Sciatic nerve (tissue), 2 donors: Measurements from ENCODE around the gene PTGES3L. TPM values are rescaled to one million over a fixed set of nuclear protein-coding genes. Genes with fewer than 3 reads are reported as not detected.

ENCODE experiments used
- ATAC-seq: fragments of 200-7000 bp; cut with Tn5 transposase; one replicate; pipeline ENCODE4 v1.9.1; 2020; ENCODE audit warnings: mild to moderate bottlenecking, moderate library complexity
- DNase-seq: peaks from one replicate; pipeline ENCODE4 v3.0.0-alpha.2; 2020; ENCODE audit warnings: low spot score
- intact Hi-C: fragments of 100-400 bp; cut with DNase I; formaldehyde crosslinking; loops from one replicate; pipeline ENCODE4 v1.14.2; 2022
- total RNA-seq: library from RNA; stranded (reverse); fragmentation: NEBNext Ultra II Directional; extraction: Animal tissue kit (Norgen Biotek cat#: 25700); gene quantifications from one replicate; pipeline ENCODE4 v1.2.1, GENCODE V29; 2021
- donor health status: DM: no; HTN: no; CAD: no.
- donor health status: DM: no; HTN: no; CAD: no.

PTGES3L gene
- total RNA-seq, result 0.40 TPM

DNA sequence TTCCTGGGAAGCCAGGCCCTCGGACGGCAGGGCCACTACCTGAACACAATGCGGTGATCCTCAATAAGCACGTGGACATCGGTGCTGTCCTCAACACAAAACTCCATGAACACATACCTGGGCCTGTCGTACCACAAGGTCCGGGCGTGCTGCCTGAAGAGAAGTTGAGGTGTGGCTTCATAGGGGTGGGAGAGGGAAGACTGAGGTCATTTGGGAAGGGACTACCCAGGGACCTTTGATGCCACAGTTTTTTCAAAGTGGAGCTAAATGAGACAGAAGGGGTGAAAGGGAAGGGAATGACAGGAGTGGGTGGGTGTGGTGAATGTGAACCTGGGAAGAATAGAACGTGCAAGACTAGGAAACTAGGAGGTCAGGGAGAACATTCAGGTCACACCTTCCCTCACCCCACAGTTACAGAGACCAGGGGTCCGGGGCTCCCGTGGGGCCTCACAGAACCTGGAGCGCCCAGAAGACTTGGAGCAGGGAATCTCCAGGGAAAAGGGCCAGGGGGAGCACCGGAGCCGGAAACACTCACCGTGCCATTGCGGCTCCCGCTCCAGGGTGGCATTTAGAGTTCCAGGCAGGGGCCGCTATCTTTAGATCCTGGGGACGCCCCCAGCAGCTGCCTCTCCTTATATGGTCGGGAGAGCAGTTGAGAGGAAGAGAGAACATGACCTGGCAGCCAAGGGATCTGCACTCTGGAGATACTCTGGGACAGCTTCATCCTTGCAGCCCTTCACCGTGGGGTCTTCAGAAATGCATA lies at the start of gene PTGES3L:
Gene PTGES3L (minus strand): TSS at position 570 of the 763 bp plus-strand sequence. CDS start 27 bp downstream, at position 543.
- no peak for DNase-seq
- peak; percentile 58 for ATAC-seq
- intact Hi-C loops, result loop anchor here (1.0 kb wide), 1 partner anchor 85 kb away; no protein-coding TSS in a partner anchor

- intact Hi-C loops, result no loop called here
- DNase-seq, result no peak
- ATAC-seq, result no peak
Measured at GRCh38 chr17:43028221-43028861, 48.5 kb upstream of the PTGES3L start.

DNA sequence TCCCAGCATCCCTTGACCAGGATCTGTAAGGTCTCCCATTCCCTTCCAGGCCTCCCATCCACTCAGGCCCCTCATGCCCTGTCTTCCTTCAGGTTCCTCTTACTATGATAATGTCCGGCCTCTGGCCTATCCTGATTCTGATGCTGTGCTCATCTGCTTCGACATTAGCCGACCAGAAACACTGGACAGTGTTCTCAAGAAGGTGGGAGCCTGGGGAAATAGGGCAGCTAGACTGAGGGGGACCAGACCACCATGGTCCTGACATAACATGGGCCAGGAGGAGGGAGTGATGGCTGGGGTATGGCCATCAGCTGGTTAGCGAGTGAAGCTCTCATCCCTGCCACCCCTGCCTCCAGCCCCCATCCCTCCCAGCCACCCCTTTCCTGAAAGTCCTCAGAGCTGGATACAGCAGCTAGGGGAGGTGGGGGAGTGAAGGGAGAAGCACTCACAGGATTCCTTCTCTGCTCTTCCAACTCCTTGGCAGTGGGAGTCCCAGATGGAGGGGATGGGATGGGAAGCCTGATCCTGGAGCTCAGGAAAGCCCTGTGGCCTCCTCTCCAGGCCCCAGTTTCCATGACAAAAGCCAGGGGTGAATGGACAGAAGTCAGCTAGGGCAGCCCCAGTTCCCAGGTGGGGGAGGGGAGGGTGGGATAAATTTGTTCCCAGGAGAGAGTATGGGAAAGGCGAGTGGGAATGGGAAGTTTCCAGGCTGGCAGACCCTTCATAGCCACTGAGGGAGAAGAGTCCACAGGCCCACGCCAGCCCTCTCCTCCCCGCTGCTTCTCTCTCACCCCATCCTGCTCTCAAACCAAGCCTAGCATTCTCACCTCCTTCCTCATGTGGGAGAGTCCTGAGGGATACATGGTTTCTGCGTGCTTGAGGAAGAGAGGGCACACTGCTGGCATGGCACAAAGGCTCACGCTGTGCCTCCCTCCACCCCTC lies 47.5 kb upstream of the PTGES3L start:
- intact Hi-C loops, result no loop called here
- DNase-seq (no peak), ATAC-seq (no peak)

- ATAC-seq (no peak), DNase-seq (no peak)
- intact Hi-C loops, result no loop called here
Measured at GRCh38 chr17:43026595-43026994, 46.7 kb upstream of the PTGES3L start.

- ATAC-seq, result no peak
- intact Hi-C loops, result no loop called here
- no peak for DNase-seq
Measured at GRCh38 chr17:43025766-43026537, 46.1 kb upstream of the PTGES3L start.

DNA sequence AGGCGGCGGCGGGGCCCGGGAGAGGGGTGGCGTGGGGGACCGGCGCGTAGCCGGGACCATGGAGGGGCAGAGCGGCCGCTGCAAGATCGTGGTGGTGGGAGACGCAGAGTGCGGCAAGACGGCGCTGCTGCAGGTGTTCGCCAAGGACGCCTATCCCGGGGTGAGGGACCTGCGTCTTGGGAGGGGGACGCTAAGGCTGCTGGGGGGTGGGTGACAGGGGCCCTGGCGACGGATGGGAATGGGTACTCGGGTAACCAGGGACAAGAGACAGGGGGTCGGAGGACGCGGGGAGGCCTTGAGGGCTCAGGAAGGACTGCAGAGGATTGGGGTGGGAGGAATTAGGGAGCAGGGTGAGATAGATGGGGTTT lies 45.4 kb upstream of the PTGES3L start:
- intact Hi-C loops, result no loop called here
- DNase-seq (peak; percentile 74), ATAC-seq (no peak)

DNA sequence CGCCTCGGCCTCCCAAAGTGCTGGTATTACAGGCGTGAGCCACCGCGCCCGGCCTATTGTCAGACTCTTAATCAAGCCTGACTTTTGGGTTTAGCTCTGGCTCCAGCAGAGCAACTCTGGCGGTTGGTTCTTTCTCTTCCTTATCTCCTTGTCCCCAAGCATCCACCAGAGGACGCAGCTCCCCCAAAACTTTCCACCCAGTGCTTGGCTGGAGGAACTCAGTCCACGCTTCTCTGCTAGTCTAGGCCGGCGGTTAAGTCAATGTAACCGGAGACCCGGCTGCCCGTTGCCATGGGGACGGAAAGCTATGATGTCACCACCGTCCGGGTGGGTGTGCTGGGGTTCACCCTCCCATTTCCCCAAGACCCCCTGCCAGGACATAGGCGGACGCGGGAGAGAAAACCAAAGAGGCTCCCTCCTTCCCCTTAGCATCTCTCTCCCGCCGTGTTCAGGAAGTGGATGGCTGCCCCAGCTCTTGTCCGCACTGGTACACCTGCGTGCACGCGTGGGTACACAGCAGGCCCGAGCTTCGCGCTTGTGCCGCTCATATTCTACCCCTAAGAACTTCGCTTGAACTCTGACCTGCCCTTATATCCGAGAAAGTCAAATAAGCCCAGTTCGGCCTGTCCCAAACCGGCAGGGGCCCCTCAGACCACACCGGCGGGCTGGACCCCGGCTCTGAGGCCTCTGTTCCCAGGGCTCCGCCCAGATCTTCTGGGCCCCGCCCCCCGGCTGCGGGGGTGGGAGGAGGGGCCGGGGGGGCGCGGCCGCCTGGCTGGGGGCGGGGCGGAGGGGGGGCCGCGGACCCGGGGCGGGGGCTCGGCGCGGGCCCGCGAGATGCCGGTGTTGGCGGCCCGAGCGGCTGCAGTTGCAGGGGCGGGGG lies 44.8 kb upstream of the PTGES3L start, which contains the start of gene RND2:
Gene RND2 (plus strand): TSS at position 825 of the 883 bp plus-strand sequence. CDS start 117 bp downstream, outside the sequence.
- intact Hi-C loops, result no loop called here
- peak; percentile 80 for ATAC-seq
- peak; percentile 94 for DNase-seq

DNA sequence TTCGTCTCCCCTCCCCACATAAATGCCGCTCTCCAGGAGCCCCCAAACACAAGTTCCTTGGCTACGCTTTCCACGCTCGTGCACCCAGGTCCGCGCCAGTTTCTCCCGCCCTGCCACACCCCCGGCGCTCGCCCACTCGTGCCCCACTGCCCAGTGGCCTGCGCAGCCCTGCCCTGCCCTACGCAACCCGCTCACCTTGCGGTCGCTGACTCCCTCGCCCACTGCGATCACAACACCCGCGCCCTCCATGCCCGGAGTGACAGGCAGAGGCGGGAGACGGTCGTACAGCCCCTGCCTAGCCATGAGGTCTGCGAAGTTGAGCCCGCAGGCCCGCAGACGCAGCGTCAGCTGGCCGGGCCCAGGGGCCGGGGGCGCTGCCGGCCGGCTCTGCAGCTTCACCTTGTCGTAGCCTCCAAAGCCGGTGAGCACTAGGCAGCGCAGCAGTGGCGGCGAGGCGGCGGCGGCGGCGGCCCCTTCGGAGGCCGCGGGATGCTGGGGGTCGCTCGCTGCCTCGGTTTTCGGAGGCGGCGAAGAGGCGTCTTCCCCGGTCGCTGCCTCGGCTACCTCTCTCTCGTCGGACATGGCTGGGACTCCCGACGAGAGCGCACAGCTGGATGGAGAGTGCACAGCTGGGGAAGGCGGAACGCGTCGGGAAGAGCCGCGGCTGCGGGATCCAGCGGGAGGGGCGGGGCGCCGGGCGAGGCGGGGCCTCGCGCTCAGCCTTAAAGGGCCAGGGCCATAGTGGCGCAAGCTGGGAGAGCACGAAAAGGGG lies 42.0 kb upstream of the PTGES3L start, which contains the start of gene VAT1:
Gene VAT1 (minus strand): TSS at position 645 of the 772 bp plus-strand sequence. CDS start 63 bp downstream, at position 582.
- DNase-seq (peak; percentile 92), ATAC-seq (peak; percentile 73)
- intact Hi-C loops, result no loop called here

DNA sequence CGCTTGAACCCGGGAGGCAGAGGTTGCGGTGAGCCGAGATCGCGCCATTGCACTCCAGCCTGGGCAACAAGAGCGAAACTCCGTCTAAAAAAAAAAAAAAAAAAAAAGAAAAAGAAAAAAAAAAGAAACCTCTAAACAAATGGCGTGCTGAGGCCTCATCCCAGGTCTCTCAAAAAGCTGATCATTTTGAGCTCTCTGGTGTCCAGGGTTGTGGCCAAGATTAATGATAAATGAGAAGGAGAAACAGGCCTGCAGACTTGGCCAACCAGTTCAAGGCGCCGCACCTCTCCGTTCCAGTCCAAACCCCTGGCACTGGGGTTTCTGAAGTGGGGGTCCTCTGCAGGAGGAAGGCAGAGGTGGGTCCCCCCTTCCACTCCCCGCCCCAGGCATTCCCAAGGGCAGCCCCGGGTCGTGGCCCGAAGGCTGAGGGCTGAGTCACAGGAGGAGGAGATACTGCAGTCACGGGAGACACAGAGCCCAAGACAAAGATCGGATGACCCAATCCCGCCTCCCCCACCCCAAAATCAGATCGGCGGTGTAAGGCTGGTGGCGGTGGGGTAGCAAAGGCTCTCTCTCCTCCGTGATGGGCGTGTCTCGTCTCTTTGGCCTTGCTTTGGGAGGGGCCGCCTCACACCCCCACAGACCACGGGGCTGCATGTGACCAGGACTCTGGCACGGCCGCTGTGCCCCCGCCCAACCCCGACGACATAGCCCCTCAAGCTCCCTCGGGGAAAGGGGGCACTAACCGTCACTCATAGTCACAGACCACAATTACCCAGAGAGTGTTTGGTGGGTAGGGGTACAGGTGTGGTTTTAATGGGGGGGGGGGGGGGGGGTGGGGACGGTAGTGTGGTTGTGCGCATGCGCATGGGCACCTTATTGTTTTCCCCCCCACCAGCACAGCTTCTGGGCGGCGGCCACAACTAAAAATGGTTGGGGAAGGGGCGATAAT lies 41.2 kb upstream of the PTGES3L start:
- DNase-seq (peak; percentile 89), ATAC-seq (peak; percentile 70)
- intact Hi-C loops, result no loop called here

DNA sequence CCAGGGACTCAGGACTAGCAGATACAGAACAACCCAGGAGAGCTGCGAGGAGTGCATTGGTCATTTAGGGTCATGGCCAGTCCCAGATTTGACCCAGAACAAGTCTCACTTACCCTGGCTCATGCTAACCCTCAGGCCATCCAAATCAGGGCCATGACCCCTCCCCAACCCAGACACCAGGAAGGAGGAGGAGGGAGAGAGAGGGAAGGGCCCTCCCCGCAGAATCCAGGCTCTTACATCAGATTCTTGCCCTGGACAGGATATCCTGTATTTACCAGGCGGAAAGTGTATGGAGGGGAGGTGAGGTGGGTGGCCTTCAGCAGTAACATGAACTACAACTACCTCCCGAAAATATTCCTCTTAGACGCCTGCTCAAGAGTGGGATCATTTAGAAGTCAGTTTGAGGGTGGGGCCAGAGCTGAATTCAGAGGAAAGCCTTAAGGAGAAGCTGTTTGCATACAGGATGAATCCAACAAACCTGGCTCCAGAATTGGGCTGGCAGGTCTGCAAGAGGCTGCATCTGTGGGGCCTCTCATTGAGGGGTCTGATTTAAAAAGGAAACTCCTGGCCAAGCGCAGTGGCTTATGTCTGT lies 40.2 kb upstream of the PTGES3L start:
- intact Hi-C loops, result no loop called here
- no peak for DNase-seq
- no peak for ATAC-seq

DNA sequence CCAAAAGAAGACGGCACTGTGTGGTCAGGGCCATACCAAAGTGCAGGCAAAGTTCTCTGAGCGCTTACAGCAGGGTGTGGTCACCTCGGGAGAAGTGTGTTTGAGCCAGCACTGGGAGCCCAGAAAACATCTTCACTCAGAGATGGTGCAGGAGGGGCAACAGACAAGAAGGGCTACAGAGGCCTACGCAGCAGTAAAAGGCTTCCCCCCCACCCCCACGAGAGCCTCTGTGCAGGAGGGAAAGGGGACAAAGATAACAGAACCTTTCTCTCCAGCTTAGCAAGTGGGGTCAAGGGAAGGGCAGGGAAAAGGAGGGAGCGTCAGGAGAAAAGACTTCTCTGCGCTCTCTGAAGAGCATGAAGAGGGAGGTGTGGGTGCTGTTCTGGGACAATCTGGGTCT lies 39.5 kb upstream of the PTGES3L start:
- intact Hi-C loops, result no loop called here
- DNase-seq, result no peak
- no peak for ATAC-seq

DNA sequence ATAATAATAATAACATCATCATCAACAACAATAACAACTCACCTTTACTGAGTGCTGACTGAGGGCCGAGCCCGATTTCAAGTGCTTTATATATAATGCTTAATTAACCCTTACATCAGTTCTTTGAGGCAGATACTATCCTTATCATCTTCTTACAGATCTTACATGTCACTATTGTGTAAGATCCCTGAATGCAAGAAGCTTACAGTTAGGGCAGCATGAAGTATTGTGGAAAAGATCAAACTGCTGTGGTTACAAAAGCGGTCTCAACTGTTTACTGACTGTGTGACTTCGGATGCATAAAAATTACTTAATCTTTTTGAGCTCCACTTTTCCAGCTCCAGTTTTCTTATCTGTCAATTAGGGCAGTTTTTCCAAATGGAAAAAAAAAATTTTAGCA lies 39.1 kb upstream of the PTGES3L start:
- ATAC-seq (no peak), DNase-seq (no peak)
- intact Hi-C loops, result no loop called here

- DNase-seq (no peak), ATAC-seq (no peak)
- intact Hi-C loops, result no loop called here
Measured at GRCh38 chr17:43018008-43018853, 38.4 kb upstream of the PTGES3L start.

- no peak for DNase-seq
- no peak for ATAC-seq
- intact Hi-C loops, result no loop called here
Measured at GRCh38 chr17:43016216-43016615, 36.3 kb upstream of the PTGES3L start.

DNA sequence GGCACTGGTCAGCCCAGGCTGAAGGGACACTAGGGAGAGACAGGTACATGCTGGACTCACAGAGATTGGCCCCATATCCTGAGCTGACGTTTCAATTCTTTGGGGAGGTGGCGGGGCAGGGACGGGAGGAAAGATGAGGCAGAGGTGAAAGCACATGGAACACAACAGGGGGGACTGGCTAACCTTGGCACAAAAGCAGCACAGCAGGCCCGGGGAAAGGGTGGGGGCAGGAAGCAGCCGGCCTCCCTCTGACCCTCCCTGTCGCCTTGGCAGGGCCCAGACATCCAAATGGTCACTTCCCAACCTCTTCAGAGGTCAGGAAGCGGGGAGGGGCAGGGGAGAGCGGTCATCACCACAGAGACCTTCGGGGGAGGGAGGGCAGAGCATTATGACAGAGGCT lies 35.7 kb upstream of the PTGES3L start:
- no peak for DNase-seq
- peak; percentile 46 for ATAC-seq
- intact Hi-C loops, result no loop called here
